MM.1S (cell line): ENCODE results near the gene STK32B.

ENCODE experiments used
- DNase-seq: peaks from one replicate; pipeline ENCODE4 v3.0.0-alpha.2; 2015
- H2AFZ ChIP-seq: fragments of 300-600 bp; sonication (generic); 2 replicates; pipeline ENCODE4 v1.6.0; 2016; ENCODE audit warnings: antibody characterized with exemption, low read length
- H3F3A ChIP-seq: fragments of 300-600 bp; sonication (generic); 2 replicates; pipeline ENCODE4 v1.6.1; 2016; ENCODE audit warnings: mild to moderate bottlenecking, antibody characterized with exemption, low read length, moderate library complexity, mixed read lengths; ENCODE audit not compliant: insufficient read depth
- H3K27ac ChIP-seq: fragments of 300-600 bp; sonication (generic); 2 replicates; pipeline ENCODE4 v1.5.1; 2016; ENCODE audit warnings: mild to moderate bottlenecking, low read length
- H3K27me3 ChIP-seq: fragments of 300-600 bp; sonication (generic); replicated peaks from 2 replicates; pipeline ENCODE4 v1.6.0; 2016; ENCODE audit warnings: low read length; ENCODE audit not compliant: insufficient read depth
- H3K36me3 ChIP-seq: fragments of 300-600 bp; sonication (generic); replicated peaks from 2 replicates; pipeline ENCODE4 v1.6.1; 2016; ENCODE audit warnings: mild to moderate bottlenecking, low read length, mixed read lengths; ENCODE audit not compliant: insufficient read depth
- H3K4me1 ChIP-seq: fragments of 300-600 bp; sonication (generic); 2 replicates; pipeline ENCODE4 v1.6.1; 2016; ENCODE audit warnings: low read length, mixed read lengths
- H3K4me2 ChIP-seq: fragments of 300-600 bp; sonication (generic); 2 replicates; pipeline ENCODE4 v1.6.0; 2016; ENCODE audit warnings: low read depth, low read length
- H3K4me3 ChIP-seq: fragments of 300-600 bp; sonication (generic); 2 replicates; pipeline ENCODE4 v1.5.1; 2016; ENCODE audit warnings: low read length, mixed read lengths
- H3K79me2 ChIP-seq: fragments of 300-600 bp; sonication (generic); 2 replicates; pipeline ENCODE4 v1.6.1; 2016; ENCODE audit warnings: mixed run types, low read length, mixed read lengths
- H3K9ac ChIP-seq: fragments of 300-600 bp; sonication (generic); 2 replicates; pipeline ENCODE4 v1.6.1; 2016; ENCODE audit warnings: low read length, mixed read lengths
- H3K9me2 ChIP-seq: fragments of 300-600 bp; sonication (generic); replicated peaks from 2 replicates; pipeline ENCODE4 v1.6.1; 2016; ENCODE audit warnings: mild to moderate bottlenecking, low read length, mixed read lengths; ENCODE audit not compliant: insufficient read depth
- H3K9me3 ChIP-seq: fragments of 300-600 bp; sonication (generic); replicated peaks from 2 replicates; pipeline ENCODE4 v1.6.1; 2016; ENCODE audit warnings: mild to moderate bottlenecking, low read length, mixed read lengths; ENCODE audit not compliant: insufficient read depth
- H4K20me1 ChIP-seq: fragments of 300-600 bp; sonication (generic); 2 replicates; pipeline ENCODE4 v1.6.1; 2016; ENCODE audit warnings: mild to moderate bottlenecking, low read length, moderate library complexity, mixed read lengths; ENCODE audit not compliant: insufficient read depth
- EZH2 ChIP-seq: fragments of 300-600 bp; sonication (generic); optimal IDR thresholded peaks from 2 replicates; pipeline ENCODE3; 2017; ENCODE audit warnings: low read depth, mild to moderate bottlenecking, antibody characterized with exemption, low read length, mixed read lengths
- EZH2phosphoT487 ChIP-seq: fragments of 300-600 bp; sonication (generic); IDR thresholded peaks from 2 replicates; pipeline ENCODE4 v1.6.1; 2018; ENCODE audit warnings: antibody characterized with exemption, low read length
- TF ChIP-seq, protein P1 (sequence below): fragments of 300-600 bp; sonication (generic); IDR thresholded peaks from 2 replicates; pipeline ENCODE4 v1.5.1; 2016; ENCODE audit warnings: antibody characterized with exemption, low read length, mixed read lengths

STK32B gene

GRCh38 chr4:5164221-5164912, 113.1 kb downstream of the STK32B start:
- Histone ChIP-seq H3K4me3 (no peak overlapping the region), H3K27ac (no peak overlapping the region), H3K4me1 (no peaks in the 10 kb centered on the region), H3K79me2 (no peaks in the 10 kb centered on the region), H3K9ac (no peak overlapping the region), H4K20me1 (no peaks in the 10 kb centered on the region), H3K9me3 (no peaks in the 10 kb centered on the region), H3K36me3 (no peaks in the 10 kb centered on the region), H2AFZ (no peak overlapping the region), H3K27me3 (no peaks in the 10 kb centered on the region), H3F3A (no peaks in the 10 kb centered on the region), H3K9me2 (no peaks in the 10 kb centered on the region), H3K4me2 (no peak overlapping the region)
- no peak for TF ChIP-seq EZH2phosphoT487
- no peak for TF ChIP-seq EZH2
- TF ChIP-seq, protein P1, sequence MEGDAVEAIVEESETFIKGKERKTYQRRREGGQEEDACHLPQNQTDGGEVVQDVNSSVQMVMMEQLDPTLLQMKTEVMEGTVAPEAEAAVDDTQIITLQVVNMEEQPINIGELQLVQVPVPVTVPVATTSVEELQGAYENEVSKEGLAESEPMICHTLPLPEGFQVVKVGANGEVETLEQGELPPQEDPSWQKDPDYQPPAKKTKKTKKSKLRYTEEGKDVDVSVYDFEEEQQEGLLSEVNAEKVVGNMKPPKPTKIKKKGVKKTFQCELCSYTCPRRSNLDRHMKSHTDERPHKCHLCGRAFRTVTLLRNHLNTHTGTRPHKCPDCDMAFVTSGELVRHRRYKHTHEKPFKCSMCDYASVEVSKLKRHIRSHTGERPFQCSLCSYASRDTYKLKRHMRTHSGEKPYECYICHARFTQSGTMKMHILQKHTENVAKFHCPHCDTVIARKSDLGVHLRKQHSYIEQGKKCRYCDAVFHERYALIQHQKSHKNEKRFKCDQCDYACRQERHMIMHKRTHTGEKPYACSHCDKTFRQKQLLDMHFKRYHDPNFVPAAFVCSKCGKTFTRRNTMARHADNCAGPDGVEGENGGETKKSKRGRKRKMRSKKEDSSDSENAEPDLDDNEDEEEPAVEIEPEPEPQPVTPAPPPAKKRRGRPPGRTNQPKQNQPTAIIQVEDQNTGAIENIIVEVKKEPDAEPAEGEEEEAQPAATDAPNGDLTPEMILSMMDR = no peak
- no peak for DNase-seq

DNA sequence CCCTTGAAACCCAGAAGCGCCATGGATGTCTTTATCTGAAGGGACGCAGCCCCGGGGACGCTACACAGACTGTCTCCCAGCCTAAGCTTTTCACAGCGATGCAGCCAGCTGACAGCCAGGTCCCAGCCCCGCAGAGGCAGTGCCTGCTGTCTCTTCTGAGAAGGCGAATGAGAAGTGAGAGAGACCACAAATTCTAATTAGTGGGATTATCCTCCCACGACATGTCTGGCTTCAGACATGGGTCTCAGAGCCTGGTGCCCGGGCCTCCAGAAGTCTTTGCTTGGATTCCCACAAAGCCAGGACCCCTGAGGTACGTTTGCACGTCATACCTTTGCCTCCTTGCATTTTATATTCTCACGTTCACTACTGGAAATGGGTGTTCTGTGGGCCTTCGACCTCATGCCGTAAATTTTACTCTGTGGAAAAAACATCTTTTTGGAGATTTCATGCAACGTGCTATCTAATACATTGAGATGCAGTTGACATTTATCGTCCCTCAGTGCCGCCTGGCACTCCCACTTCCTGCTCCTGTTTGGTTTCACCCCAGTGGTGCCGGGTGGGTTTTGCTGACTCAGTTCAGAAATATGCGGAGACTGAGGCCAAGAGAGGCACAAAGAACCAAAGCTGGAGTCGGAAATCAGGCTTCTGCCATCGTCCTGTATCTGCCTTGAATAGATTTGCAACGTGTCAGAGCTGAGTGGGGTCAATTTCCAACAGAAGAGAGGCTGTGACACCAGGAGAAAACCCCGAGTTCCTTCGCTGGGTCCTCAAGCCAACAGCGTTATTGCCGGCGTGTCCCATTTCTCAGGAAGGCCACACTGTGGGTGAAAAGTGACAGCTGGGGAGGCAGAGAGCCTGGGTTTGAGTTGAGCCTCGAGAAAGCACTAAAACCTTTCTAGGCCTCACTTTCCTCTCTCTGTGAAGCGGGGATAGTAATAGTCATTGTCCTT, 114.4 kb downstream of the STK32B start:
- Histone ChIP-seq H3K27ac (no peak overlapping the region), H3K36me3 (no peaks in the 10 kb centered on the region), H3K9me2 (no peaks in the 10 kb centered on the region), H2AFZ (no peak overlapping the region), H3K9ac (no peak overlapping the region), H3K79me2 (no peaks in the 10 kb centered on the region), H3K4me2 (no peak overlapping the region), H3K9me3 (no peaks in the 10 kb centered on the region), H3K4me1 (no peaks in the 10 kb centered on the region), H3K4me3 (no peak overlapping the region), H3K27me3 (no peaks in the 10 kb centered on the region), H3F3A (no peaks in the 10 kb centered on the region), H4K20me1 (no peaks in the 10 kb centered on the region)
- DNase-seq = no peak
- no peak for TF ChIP-seq EZH2
- TF ChIP-seq, protein P1 = no peak

DNA sequence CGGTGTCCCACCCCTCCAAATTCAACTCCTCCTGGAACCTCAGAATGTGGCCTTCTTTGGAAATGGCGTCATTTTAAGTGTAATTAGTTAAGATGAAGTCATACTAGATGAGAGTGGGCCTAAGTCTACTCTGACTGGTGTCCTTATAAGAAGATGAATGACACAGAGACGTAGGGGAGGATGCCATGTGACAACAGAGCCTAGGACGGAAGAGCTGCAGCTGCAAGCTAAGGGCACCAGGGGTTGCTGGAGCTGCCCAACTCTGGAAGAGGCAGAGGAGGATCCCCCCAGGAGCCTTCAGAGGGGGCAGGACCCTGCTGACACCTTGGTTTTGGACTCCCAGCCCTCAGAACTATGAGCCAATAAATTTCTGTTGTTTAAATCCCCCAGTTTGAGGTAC, 115.1 kb downstream of the STK32B start:
- H3K9me3 ChIP-seq = no peaks in the 10 kb centered on the region
- H3K9ac ChIP-seq = no peak overlapping the region
- no peaks in the 10 kb centered on the region for H3K79me2 ChIP-seq
- no peak overlapping the region for H3K4me2 ChIP-seq
- no peak overlapping the region for H3K27ac ChIP-seq
- no peak overlapping the region for H2AFZ ChIP-seq
- no peak overlapping the region for H3K4me3 ChIP-seq
- H3K27me3 ChIP-seq = no peaks in the 10 kb centered on the region
- H3K36me3 ChIP-seq = no peaks in the 10 kb centered on the region
- no peaks in the 10 kb centered on the region for H3K4me1 ChIP-seq
- no peaks in the 10 kb centered on the region for H3K9me2 ChIP-seq
- no peaks in the 10 kb centered on the region for H4K20me1 ChIP-seq
- H3F3A ChIP-seq = no peaks in the 10 kb centered on the region
- no peak for DNase-seq
- TF ChIP-seq EZH2phosphoT487 (no peak), EZH2 (no peak)
- TF ChIP-seq, protein P1 = no peak
